COLO668 (cell line): ENCODE data around the gene ZC3H7A.
"Not testable (repeated sequence)": the region's sequence is repeated elsewhere in the genome, so short reads cannot be mapped to it uniquely, and the experiment has no call there.

Experiments
- DNase-seq: peaks from one replicate; lab custom pipeline; 2025; ENCODE audit not compliant: unreplicated experiment; lab: John Stamatoyannopoulos, UW

The ZC3H7A gene

DNA sequence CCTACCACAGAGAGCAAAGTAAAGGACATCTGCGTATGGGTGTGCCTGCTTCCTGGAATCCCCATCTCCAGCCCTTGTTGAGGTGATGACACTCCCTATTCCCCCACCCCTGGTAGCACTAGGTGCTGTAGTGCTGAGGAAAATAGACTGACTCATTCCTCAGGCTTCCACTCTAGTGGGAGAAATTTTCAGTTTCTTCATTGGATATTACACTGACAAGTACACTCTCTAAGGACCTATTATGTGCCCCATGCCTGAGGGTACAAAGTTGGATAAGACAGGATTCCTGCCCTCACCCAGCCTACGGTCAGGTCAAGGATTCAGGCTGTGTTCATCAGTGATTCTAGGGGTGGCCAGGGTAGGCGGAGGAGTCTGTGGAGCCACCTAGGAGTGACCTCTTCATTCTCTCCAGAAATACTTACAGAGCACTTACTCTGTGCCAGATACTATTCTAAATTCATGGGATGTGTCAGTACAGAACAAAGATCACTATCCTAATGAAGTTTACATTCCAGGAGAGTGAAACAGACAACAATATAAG lies 4.5 kb upstream of the ZC3H7A start:
- DNase-seq, result no peak

- DNase-seq, result no peak
Observed at GRCh38 chr16:11800382-11800718, 3.3 kb upstream of the ZC3H7A start.

DNA sequence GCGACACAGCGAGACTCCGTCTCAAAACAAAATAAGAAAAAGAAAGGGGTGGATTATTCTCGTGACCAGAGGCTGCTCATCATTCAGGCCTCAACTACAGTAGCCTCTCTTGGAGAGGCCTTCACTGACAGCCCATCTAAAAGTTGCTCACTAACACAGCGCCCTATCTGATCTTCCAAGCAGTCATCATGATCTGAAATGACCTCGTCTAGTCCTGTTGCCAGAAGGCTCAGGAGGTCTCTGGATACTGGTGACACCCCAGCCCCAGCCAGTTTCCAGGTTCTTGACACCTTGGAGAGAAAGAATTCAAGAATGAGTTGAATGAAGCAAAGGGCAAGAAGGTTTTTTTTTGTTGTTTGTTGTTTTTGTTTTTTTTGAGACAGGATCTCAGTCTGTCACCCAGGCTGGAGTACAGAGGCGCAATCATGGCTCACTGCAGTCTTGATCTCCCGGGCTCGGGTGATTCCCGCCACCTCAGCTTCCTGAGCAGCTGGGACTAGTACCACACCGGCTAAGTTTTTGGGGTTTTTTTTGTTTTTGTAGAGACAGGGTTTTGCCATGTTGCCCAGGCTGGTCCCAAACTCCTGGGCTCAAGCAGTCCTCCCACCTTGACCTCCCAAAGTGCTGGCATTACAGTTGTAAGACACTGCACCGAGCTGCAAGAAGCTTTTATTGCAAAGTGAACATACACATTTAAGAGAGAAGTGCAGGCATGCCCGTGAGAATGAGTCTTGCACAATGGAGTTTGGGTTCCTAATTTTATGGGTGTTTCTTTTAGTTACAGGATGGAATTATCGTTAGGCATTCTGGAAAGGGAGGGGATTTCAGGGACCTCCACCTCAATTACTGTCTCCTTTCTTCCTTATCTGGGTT lies 2.7 kb upstream of the ZC3H7A start:
- no peak for DNase-seq

DNA sequence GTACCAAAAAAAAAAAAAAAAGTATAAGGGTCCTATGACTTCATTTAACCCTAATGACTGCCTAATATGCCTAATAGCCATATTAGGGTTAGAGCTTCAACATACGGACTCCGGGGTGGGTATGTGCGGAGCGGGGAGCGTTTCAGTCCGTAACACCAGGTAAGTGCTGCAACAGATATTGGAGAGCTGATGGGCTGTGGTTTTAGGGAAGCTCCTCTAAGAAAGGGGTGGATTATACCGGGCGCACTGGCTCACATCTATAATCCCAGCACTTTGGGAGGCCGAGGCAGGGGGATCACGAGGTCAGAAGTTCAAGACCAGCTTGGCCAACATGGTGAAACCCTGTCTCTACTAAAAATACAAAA lies 1.9 kb upstream of the ZC3H7A start:
- DNase-seq, result no peak

GRCh38 chr16:11797957-11798299 lies 870 bp upstream of the ZC3H7A start:
- peak; percentile 36 for DNase-seq

DNA sequence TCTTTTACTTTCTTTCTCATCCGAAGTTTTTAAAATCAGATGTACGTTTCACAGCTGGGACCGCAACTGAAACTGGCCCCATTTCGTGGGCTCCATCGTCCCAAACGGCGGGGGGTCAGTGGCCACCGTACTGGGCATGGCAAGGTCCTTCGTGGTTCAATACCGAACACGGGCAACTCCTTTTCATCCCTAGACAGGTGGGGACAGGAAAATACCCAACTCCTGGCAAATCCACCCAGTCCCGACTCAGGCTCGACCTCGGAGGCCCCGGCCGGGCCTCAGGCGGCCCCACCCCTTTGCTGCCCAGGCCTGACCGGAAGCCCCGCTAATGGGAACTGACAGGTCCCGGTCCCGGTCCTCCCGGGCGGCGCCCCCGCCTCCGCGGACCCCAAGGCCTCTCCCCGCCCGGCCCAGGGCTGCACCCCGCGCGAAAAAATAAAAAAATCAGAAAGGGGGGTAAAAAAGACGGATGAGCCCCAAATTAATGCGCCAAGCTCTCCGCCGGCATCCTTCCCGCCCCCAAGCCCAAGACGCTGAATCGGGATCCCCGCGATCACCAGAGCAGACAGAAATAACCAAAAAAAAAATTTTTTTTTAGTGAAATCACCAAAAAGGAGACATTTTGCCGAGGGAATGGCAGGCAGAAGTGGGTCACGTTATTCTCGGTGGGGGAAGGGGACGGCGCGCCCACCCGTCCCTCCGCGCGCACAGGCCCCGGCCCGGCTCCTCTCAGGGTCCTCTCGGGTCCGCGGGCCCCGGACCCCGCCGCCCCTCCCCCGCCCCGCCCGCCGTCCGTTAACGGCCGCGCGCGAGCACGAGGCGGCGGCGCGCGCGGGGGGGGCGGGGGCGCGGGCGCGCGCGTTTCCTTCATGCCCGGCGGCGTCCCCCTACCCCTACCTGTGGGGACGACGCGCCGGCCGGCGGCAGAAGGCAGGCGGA lies 562 bp downstream of the ZC3H7A start:
- peak; percentile 42 for DNase-seq

- no peak for DNase-seq
Observed at GRCh38 chr16:11795887-11796226, 1.2 kb downstream of the ZC3H7A start.

- no peak for DNase-seq
Observed at GRCh38 chr16:11794996-11795886, 1.8 kb downstream of the ZC3H7A start.

- DNase-seq, result no peak
Observed at GRCh38 chr16:11794447-11794846, 2.6 kb downstream of the ZC3H7A start.

DNA sequence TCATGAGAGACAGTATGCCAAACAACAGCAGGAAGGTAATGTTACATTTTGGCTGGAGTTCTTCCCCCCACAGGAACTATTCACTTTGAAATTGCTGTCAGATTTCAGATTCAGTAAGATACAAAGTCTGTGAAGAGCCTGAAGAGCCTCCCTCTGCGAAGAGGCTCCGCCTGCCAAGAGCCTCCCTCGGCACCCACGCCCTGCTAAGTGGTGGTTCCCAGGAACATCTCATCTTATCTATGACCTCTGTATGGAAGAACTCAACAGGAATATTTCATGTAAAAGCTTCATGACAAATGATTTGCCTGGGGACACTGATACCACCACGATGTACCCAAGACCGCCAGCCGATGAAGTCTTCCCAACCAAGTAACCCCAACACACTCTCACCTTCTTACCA lies 3.2 kb downstream of the ZC3H7A start:
- no peak for DNase-seq

DNA sequence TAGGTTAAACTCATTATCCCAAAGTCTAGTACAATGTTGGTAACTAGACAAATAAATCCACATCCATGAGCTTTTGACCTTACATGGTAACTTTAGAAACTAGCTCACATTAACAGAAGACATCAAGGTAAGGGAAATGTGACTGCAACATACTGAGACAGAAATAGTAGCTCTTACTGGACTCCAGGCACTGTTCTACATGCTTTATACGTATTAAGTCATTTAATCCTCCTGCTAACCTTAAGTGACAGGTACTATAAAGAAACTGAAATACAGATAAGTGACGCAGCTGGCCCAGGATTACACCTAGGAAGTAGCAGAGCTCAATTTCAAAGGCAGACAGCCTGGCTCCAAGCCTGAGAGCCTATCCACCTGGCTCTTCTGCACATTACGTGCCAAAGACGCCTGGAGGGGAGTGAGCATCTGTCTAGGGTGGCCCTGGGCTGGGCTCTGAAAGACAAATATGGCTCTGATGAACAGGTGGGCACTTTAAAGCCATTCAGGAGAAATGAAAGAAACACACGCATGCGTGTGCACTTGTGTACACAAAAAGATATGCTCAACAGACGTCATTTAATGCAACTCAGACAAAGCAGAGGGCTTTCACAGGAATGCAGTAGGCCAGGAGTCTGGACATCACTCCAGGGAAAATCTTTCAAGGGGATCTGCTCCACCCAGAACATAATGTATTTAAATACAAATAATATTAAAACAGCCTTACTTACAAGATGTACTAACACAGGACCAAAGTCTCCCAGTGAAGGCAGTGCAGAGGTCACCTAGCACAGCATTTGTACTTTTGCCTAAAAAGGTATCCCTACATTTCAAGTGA lies 4.4 kb downstream of the ZC3H7A start:
- DNase-seq, result peak; percentile 91

DNA sequence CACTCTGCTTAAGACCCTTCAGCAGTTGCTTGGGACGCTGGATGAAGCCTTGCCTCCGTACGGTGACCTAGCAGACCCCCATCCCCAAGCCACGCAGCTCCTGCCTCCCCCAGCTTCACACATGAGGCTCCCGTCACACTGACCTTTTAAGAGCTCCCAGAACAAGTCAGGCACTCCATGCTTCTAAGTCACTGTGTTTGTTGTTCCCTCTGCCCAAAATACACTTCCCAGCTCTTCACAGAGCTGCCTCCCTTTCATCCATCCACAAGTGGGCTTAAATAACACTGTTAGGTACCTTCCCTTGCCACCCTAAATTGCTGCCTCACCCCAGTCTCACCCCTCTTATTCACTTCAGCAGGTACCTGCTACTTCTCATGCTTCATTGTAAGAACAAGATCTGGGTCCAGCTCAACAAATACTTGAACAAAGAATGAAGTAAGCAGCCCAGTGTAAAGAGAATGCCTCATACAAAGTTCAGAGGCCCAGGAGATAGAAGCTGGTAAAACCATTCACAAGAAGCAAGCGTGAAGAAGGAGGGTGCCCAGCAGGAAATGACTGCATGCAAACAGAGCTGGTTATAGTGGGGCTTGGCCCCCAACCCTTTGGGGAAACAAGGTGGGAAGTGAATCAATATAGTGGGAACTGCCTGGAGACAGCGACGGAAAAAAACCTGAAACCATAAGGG lies 5.8 kb downstream of the ZC3H7A start:
- DNase-seq, result no peak

DNA sequence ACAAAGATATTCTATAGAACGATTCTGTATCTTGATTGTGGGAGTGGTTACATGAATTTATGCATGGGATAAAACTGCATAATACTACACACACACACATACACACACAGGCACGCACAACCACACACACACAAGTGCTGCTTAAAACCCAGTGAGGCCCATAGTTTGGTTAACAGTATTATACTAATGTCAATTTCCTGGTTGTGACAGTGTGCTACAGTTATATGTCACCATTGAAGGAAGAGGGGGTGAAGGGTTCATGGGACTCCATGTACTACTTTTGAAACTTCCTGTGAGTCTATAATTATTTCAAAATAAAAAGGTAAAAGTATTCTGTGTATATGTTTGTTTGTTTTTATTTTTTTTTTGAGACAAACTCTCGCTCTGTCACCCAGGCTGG lies 8.1 kb downstream of the ZC3H7A start:
- DNase-seq, result no peak

DNA sequence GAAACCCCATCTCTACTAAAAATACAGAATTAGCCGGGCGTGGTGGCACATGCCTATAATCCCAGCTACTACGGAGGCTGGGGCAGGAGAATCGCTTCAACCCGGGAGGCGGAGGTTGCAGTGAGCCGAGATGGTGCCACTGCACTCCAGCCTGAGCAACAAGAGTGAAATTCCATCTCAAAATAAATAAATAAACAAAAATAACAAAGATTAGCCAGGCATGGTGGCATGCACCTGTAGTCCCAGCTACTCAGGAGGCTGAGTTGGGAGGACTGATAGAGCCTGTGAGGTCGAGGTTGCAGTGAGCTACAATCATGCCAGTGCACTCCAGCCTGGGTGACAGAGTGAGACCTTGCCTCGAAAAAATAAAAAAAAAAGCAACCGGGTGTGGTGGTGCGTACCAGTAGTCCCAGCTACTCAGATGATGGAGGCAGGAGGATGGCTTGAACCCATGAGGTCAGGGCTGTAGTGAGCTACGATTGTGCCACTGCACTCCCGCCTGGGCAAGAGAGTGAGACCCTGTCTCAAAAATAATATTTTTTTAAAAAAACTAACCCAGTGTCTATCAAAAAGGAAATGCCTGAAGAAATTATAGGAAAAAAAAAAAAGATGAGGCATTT lies 12.0 kb downstream of the ZC3H7A start:
- DNase-seq, result not testable (repeated sequence)

DNA sequence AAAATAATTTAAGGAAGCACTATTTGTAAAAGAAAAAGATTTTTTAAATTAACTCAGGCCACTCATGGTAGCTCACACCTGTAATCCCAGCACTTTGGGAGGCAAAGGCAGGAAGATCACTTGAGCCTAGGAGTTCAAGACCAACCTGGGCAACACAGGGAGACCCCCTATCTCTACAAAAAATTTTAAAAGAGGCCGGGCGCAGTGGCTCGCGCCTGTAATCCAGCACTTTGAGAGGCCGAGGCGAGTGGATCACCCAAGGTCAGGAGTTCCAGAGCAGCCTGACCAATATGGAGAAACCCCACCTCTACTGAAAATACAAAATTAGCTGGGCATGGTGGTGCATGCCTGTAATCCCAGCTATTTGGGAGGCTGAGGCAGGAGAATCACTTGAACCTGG lies 12.7 kb downstream of the ZC3H7A start:
- not testable (repeated sequence) for DNase-seq

DNA sequence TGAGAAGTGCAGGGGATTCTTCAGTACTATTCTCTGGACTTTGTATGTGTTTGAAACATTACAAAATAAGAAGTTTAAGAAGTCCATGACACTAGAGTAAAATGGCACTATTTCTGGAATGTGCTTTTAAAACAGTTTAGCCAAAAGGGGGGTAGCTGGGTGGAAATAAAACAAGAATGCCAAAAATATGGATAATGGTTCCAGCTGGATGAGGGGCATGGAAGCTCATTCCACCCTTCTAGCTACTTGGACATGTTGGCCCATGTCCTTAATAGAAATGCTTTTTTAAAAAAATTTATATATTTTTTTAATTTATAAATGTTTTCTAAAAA lies 13.1 kb downstream of the ZC3H7A start:
- no peak for DNase-seq

DNA sequence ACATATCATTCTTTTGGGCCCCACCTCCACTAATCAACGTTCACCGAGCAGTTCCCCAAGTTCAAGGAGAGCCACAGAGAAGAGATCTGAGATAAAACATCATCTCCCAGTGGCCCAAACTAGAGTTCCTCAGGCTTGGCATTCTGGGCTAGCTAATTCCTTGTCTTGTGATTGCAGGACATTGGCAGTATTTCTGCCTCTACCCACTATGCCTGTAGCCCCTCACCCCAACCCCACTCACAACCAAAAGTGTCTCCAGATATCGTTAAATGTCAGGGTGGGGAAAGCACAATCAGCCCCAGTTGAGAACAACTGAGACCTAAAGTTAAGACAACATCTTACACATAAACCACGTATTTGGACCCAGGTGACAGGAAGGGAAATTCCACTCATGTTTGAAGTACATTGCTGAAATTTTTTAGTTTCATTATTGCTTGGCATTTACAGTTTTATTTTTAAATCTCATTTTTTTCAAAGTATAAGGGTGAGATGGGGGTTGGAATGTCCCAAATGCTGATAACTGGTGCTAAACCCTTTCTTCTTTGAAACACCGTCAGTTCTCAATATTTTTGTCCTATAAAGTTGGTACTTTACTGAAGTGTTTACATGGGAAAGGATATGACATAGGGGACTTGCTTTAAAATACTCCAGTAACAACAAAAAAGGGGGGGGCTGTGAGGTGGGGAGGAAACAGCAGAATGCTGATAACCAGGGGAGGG lies 13.6 kb downstream of the ZC3H7A start:
- DNase-seq, result no peak

DNA sequence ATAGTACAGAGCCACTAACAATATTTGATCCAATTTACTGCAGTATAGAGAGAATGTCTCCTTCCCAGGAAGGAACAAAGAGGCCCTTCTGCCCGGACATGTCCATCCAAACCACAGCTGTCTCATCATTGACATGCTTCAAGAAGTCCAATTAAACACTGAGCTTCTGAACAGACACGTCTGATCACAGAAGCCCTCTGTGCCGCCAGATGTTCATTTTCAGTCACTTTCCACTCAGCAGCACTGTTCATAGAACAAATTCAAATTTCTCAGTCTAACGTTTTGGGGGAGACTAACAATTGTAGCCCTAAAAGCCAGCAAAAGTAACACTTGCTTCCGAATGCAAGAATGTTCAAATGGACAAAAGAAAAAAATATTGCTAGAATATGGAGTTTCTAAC lies 15.3 kb downstream of the ZC3H7A start:
- peak; percentile 9 for DNase-seq
